Right cardiac atrium (tissue), 5 donors: ENCODE results near the gene IGF2BP2. TPM values are rescaled to one million over a fixed set of nuclear protein-coding genes. Genes with fewer than 3 reads are reported as not detected.

Source experiments
- ATAC-seq, 2 donors: fragments of 200-7000 bp; cut with Tn5 transposase; one replicate each; pipeline versions ENCODE4 v1.8.0 to v1.9.1; 2020; ENCODE audit warnings: moderate library complexity in 2 of 2, mild to moderate bottlenecking in 1 of 2
- DNase-seq, 3 donors: peaks; one replicate each; pipeline ENCODE4 v3.0.0-alpha.2; 2020
- H3K27ac ChIP-seq: one replicate; pipeline ENCODE4 v1.5.1; 2013; ENCODE audit warnings: mild to moderate bottlenecking, low read length, control low read depth, moderate library complexity
- H3K27me3 ChIP-seq: one replicate; pipeline ENCODE4 v1.6.1; 2013; ENCODE audit not compliant: control insufficient read depth, insufficient read depth
- H3K4me1 ChIP-seq: one replicate; pipeline ENCODE4 v1.6.1; 2013; ENCODE audit warnings: low read length; ENCODE audit not compliant: control insufficient read depth, insufficient read depth
- H3K4me3 ChIP-seq: one replicate; pipeline ENCODE4 v1.5.1; 2013; ENCODE audit warnings: low read length, control low read depth
- H3K9me3 ChIP-seq: one replicate; pipeline ENCODE4 v1.6.1; 2013; ENCODE audit warnings: low read length; ENCODE audit not compliant: control insufficient read depth
- WGBS: extraction: QIAGEN DNeasy Blood & Tissue Kit; methylation state at CpG from one replicate; pipeline ENCODE4 v1.1.7; 2013; 5-methylcytosine and 5-hydroxymethylcytosine counted together
- intact Hi-C, 4 donors: fragments of 100-400 bp; cut with DNase I; formaldehyde crosslinking; loops; one replicate each; pipeline versions ENCODE4 v1.11.0 to v1.14.0; 2022 to 2023
- long read RNA-seq, 4 donors: library from polyadenylated mRNA; unstranded; transcript quantifications; one replicate each; pipeline ENCODE4 v2.0.0, GENCODE V29; 2020 to 2021
- polyA plus RNA-seq: library from polyadenylated mRNA; stranded (reverse); fragments of 200-250 nt; gene quantifications from one replicate; pipeline ENCODE4 v1.2.3, GENCODE V29; 2013
- total RNA-seq, 4 donors: library from RNA; stranded (reverse); fragmentation: NEBNext Ultra II Directional; extraction: Animal tissue kit (Norgen Biotek cat#: 25700); gene quantifications; one replicate each; pipeline ENCODE4 v1.2.1, GENCODE V29; 2021
- donor health status: healthy with polysubstance abuse.
- donor health status: DM: no; HTN: yes; CAD: no.
- donor health status: DM: no; HTN: no; CAD: no.
- donor health status: DM: no; HTN: yes; CAD: no; lungs with severe emphysema.
- donor health status: DM: yes; HTN: yes; CAD: no.

The IGF2BP2 gene
- 10 to 100 TPM; 14.3 to 18.0 (median 15.7) TPM for total RNA-seq
- polyA plus RNA-seq, result 7.7 TPM
- long read RNA-seq, donor 1, transcript IGF2BP2-202 (16 exons, 3,688 nt), result major isoform, 5 of 12 reads
- long read RNA-seq, donor 1, partial matches to known transcripts, result 3 of 12 reads
- long read RNA-seq, donor 1, other reads (novel, unspliced or antisense), result 4 of 12 reads
- long read RNA-seq, donor 2, partial matches to known transcripts, result 1 of 6 reads
- long read RNA-seq, donor 2, other reads (novel, unspliced or antisense), result 0 of 6 reads
- long read RNA-seq, donor 3, partial matches to known transcripts, result 9 of 12 reads
- long read RNA-seq, donor 3, other reads (novel, unspliced or antisense), result 1 of 12 reads
- long read RNA-seq, donor 4, partial matches to known transcripts, result 0 of 6 reads
- long read RNA-seq, donor 4, other reads (novel, unspliced or antisense), result 2 of 6 reads

- WGBS, result under 1% methylated on average over 95 of the region's 96 CpGs
These were observed at the start of gene IGF2BP2 for GRCh38 chr3:185825006-185825638. IGF2BP2 (minus strand) TSS chr3:185825042; CDS start chr3:185824960, 82 bp downstream.

GRCh38 chr3:185874119-185874518 is 49.3 kb upstream of the IGF2BP2 start:
- 58% methylated on average over 9 of the region's 9 CpGs for WGBS
- no peaks in the 10 kb centered on the region for H3K4me1 ChIP-seq
- intact Hi-C loops, result no loop called here

More at GRCh38 chr3:185825006-185825638, at the start of gene IGF2BP2:
- Histone ChIP-seq H3K4me3 (peak within 1 kb of the TSS; percentile 97), H3K27me3 (no peaks in the 10 kb centered on the region), H3K4me1 (no peaks in the 10 kb centered on the region), H3K27ac (peak within 1 kb of the TSS; percentile 66), H3K9me3 (no peaks in the 10 kb centered on the region)
- intact Hi-C loops, result loop anchor here in 1 of 4 donors (5.0 kb wide), 1 partner anchor 87 kb away; no protein-coding TSS in a partner anchor
- ATAC-seq (peak; percentile 87 to 89), DNase-seq (peak; percentile 76 to 91 (median 91))

GRCh38 chr3:185867650-185868049 is 42.8 kb upstream of the IGF2BP2 start:
- intact Hi-C loops, result no loop called here
- ATAC-seq, result no peak
- no peak overlapping the region for H3K27ac ChIP-seq
- no peak overlapping the region for H3K4me3 ChIP-seq
- no peaks in the 10 kb centered on the region for H3K27me3 ChIP-seq
- WGBS, result 94% methylated on average over 2 of the region's 2 CpGs
- DNase-seq, result no peak
- no peaks in the 10 kb centered on the region for H3K4me1 ChIP-seq
- no peaks in the 10 kb centered on the region for H3K9me3 ChIP-seq

More at GRCh38 chr3:185874119-185874518, 49.3 kb upstream of the IGF2BP2 start:
- H3K9me3 ChIP-seq, result no peaks in the 10 kb centered on the region
- ATAC-seq (no peak), DNase-seq (no peak)
- H3K4me3 ChIP-seq, result no peak overlapping the region
- no peaks in the 10 kb centered on the region for H3K27me3 ChIP-seq
- no peak overlapping the region for H3K27ac ChIP-seq

- Histone ChIP-seq H3K9me3 (no peaks in the 10 kb centered on the region), H3K27ac (no peak overlapping the region), H3K4me1 (no peaks in the 10 kb centered on the region), H3K27me3 (no peaks in the 10 kb centered on the region), H3K4me3 (no peak overlapping the region)
- DNase-seq (no peak), ATAC-seq (no peak)
- intact Hi-C loops, result no loop called here
These were observed 42.2 kb upstream of the IGF2BP2 start for GRCh38 chr3:185866995-185867394.

GRCh38 chr3:185866555-185866954 is 41.7 kb upstream of the IGF2BP2 start:
- no peak for ATAC-seq
- intact Hi-C loops, result no loop called here
- no peaks in the 10 kb centered on the region for H3K27me3 ChIP-seq

DNA sequence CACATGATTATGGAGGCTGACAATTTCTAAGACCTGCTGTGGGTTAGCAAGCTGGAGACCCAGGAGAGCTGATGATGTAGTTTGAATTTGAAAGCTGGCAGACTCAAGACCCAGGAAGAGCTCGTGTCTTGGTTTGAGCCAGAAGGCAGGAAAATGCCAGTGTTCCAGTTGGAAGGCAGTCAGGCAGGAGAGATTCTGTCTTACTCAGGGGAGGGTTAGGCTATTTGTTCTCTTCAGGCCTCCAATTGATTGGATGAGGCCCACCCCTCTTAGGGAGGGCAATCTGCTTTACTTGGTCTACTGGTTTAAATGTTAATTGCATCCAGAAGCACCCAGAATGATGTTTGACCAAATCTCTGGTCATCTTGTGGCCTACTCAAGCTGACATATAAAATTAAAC is 40.4 kb upstream of the IGF2BP2 start:
- intact Hi-C loops, result no loop called here
- H3K27me3 ChIP-seq, result no peaks in the 10 kb centered on the region
- 52% methylated on average over 1 of the region's 1 CpG for WGBS
- ATAC-seq (no peak), DNase-seq (no peak)
- H3K4me1 ChIP-seq, result no peaks in the 10 kb centered on the region
- no peak overlapping the region for H3K4me3 ChIP-seq
- no peaks in the 10 kb centered on the region for H3K9me3 ChIP-seq
- H3K27ac ChIP-seq, result no peak overlapping the region

More at GRCh38 chr3:185866555-185866954, 41.7 kb upstream of the IGF2BP2 start:
- H3K9me3 ChIP-seq, result no peaks in the 10 kb centered on the region
- no peak overlapping the region for H3K4me3 ChIP-seq
- 92% methylated on average over 1 of the region's 1 CpG for WGBS
- H3K4me1 ChIP-seq, result no peaks in the 10 kb centered on the region
- DNase-seq, result no peak
- H3K27ac ChIP-seq, result no peak overlapping the region

GRCh38 chr3:185864767-185865166 is 39.9 kb upstream of the IGF2BP2 start:
- H3K27ac ChIP-seq, result no peak overlapping the region
- WGBS, result 79% methylated on average over 3 of the region's 3 CpGs
- no peak overlapping the region for H3K4me3 ChIP-seq
- no peaks in the 10 kb centered on the region for H3K4me1 ChIP-seq
- ATAC-seq (no peak), DNase-seq (no peak)
- no peaks in the 10 kb centered on the region for H3K9me3 ChIP-seq
- no peaks in the 10 kb centered on the region for H3K27me3 ChIP-seq
- intact Hi-C loops, result no loop called here

DNA sequence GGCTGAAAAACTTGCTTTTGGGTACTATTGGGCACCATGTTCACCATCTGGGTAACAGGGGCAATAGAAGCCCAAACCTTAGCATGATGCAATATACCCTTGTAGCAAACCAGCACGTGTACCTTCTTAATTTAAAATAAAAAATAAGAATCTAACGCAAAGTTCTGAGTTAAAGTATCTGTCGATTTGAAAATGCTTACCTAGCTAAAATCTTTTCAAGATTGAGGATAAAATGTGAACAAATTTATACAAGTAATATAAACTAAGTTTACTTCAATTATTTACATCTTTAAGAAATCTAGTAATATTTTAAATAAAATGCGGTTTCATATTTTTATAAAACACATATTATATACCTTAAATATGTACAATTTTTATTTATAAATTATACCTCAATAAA is 38.1 kb upstream of the IGF2BP2 start:
- Histone ChIP-seq H3K9me3 (no peaks in the 10 kb centered on the region), H3K4me3 (no peak overlapping the region), H3K27me3 (no peaks in the 10 kb centered on the region), H3K27ac (no peak overlapping the region), H3K4me1 (no peaks in the 10 kb centered on the region)
- no peak for ATAC-seq
- intact Hi-C loops, result no loop called here
- 95% methylated on average over 4 of the region's 4 CpGs for WGBS
- DNase-seq, result no peak

DNA sequence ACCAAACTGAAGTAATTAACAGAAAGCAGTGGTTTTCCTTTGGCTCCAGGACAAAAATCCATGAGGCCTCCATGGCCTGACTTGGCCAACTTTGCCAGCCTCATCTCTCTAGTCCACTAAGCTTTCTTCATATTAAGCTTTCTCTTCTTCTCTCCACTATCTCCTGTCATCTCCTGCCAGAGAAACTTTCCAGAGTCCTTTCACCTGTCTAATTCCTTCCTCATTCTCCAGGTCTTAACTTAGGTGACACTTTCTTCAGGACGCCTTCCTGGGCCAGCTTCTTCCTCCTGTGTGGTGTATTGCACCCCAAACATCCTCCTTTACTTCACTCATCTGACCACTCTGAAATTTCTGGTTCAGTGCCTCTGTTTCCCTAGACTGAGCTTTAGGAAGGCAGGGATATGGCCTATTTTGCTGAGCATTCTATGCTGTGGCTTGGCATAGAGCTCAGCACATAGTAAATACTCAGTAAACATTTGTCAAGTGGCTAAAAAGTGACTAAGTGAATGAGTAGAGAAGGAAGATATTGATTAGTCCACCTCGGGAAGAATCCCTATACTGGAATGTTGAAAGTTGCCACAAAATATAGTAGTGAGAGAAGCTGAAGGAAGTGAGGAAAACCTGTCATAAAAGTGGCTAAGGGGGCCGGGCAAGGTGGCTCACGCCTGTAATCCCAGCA is 34.6 kb upstream of the IGF2BP2 start:
- no peak overlapping the region for H3K4me3 ChIP-seq
- DNase-seq (no peak), ATAC-seq (no peak)
- H3K27ac ChIP-seq, result no peak overlapping the region
- no peaks in the 10 kb centered on the region for H3K9me3 ChIP-seq
- intact Hi-C loops, result no loop called here
- no peaks in the 10 kb centered on the region for H3K27me3 ChIP-seq
- 89% methylated on average over 4 of the region's 4 CpGs for WGBS
- no peaks in the 10 kb centered on the region for H3K4me1 ChIP-seq

- DNase-seq, result no peak
- Histone ChIP-seq H3K27ac (no peak overlapping the region), H3K4me1 (no peaks in the 10 kb centered on the region), H3K4me3 (no peak overlapping the region), H3K9me3 (no peaks in the 10 kb centered on the region), H3K27me3 (no peaks in the 10 kb centered on the region)
- ATAC-seq, result no peak
- 84% methylated on average over 8 of the region's 8 CpGs for WGBS
- intact Hi-C loops, result no loop called here
These were observed 33.8 kb upstream of the IGF2BP2 start for GRCh38 chr3:185858502-185859225.
